SK-N-SH (cell line): Measurements from ENCODE around the gene CYP2S1. TPM values are rescaled to one million over a fixed set of nuclear protein-coding genes. Genes with fewer than 3 reads are reported as not detected.

Experiments used
- CTCF ChIA-PET: fragments of 300-600, 350-600 bp; formaldehyde crosslinking; extraction: SDS; loops from one replicate; lab custom pipeline; 2021; lab: Yijun Ruan, JAX
- POLR2A ChIA-PET: fragments of 350-600 bp; sonication (Branson Sonifier 250); formaldehyde crosslinking; extraction: SDS; loops from one replicate; lab custom pipeline; 2020; ENCODE audit warnings: antibody characterized with exemption, inconsistent platforms; lab: Yijun Ruan, JAX
- DNase-seq: peaks from one replicate; pipeline ENCODE4 v3.0.0; 2012
- H2AFZ ChIP-seq: fragments of 200-600 bp; sonication (generic); 2 replicates; pipeline ENCODE4 v1.8.1; 2016; ENCODE audit warnings: antibody characterized with exemption, mild to moderate bottlenecking, low read depth
- H3F3A ChIP-seq: fragments of 200-600 bp; sonication (generic); replicated peaks from 2 replicates; pipeline ENCODE3; 2016; ENCODE audit warnings: antibody characterized with exemption, mild to moderate bottlenecking; ENCODE audit not compliant: insufficient read depth
- H3K27ac ChIP-seq, 2 experiments: fragments of 200-500 bp in 1 of 2; fragments of 200-600 bp in 1 of 2; sonication (Bioruptor generic) in 1 of 2; sonication (generic), shearing (Covaris generic) in 1 of 2; 2 replicates each; pipeline versions ENCODE4 v1.5.1 to v1.6.1; 2014 to 2016; ENCODE audit warnings: low read depth in 2 of 2, inconsistent platforms in 1 of 2, low read length in 1 of 2, mild to moderate bottlenecking in 1 of 2, mixed read lengths in 1 of 2
- H3K27me3 ChIP-seq: fragments of 200-600 bp; sonication (generic), shearing (Covaris generic); 2 replicates; pipeline ENCODE4 v1.6.1; 2016; ENCODE audit warnings: mixed run types; ENCODE audit not compliant: insufficient read depth
- H3K36me3 ChIP-seq, 2 experiments: fragments of 200-500 bp in 1 of 2; fragments of 200-600 bp in 1 of 2; sonication (Bioruptor generic) in 1 of 2; sonication (generic) in 1 of 2; replicated peaks in 1 of 2; 2 replicates each; pipeline versions ENCODE3 to v1.5.1; 2014 to 2016; ENCODE audit warnings: low read length in 1 of 2, mild to moderate bottlenecking in 1 of 2; ENCODE audit not compliant: insufficient read depth in 2 of 2, control insufficient read depth in 1 of 2
- H3K4me1 ChIP-seq, 2 experiments: fragments of 200-500 bp in 1 of 2; fragments of 200-600 bp in 1 of 2; sonication (Bioruptor generic) in 1 of 2; sonication (generic), shearing (Covaris generic) in 1 of 2; 2 replicates each; pipeline versions ENCODE4 v1.5.1 to v1.6.1; 2014 to 2016; ENCODE audit warnings: low read depth in 1 of 2, low read length in 1 of 2, mixed run types in 1 of 2; ENCODE audit not compliant: insufficient read depth in 2 of 2, control insufficient read depth in 1 of 2
- H3K4me2 ChIP-seq: fragments of 200-600 bp; sonication (generic), shearing (Covaris generic); 2 replicates; pipeline ENCODE4 v1.6.1; 2017; ENCODE audit warnings: mixed run types
- H3K4me3 ChIP-seq, 2 experiments: fragments of 200-500 bp in 1 of 2; fragments of 200-600 bp in 1 of 2; sonication (Bioruptor generic) in 1 of 2; sonication (generic), shearing (Covaris generic) in 1 of 2; 2 replicates each; pipeline versions ENCODE4 v1.5.1 to v1.8.1; 2014 to 2016; ENCODE audit warnings: low read depth in 2 of 2, inconsistent platforms in 1 of 2, low read length in 1 of 2, mild to moderate bottlenecking in 1 of 2, mixed read lengths in 1 of 2, moderate library complexity in 1 of 2
- H3K79me2 ChIP-seq: fragments of 200-600 bp; sonication (generic); 2 replicates; pipeline ENCODE4 v1.8.1; 2017; ENCODE audit warnings: mild to moderate bottlenecking; ENCODE audit not compliant: insufficient read depth
- H3K9ac ChIP-seq: fragments of 200-600 bp; sonication (generic); 2 replicates; pipeline ENCODE4 v1.6.1; 2017; ENCODE audit warnings: mixed run types
- H3K9me2 ChIP-seq: fragments of 200-600 bp; sonication (generic); 2 replicates; pipeline ENCODE4 v1.6.1; 2017; ENCODE audit warnings: mixed run types
- H3K9me3 ChIP-seq: fragments of 200-600 bp; sonication (generic); 2 replicates; pipeline ENCODE4 v1.6.1; 2017; ENCODE audit warnings: mixed run types, mild to moderate bottlenecking, moderate library complexity
- H4K20me1 ChIP-seq: fragments of 200-600 bp; sonication (generic); 2 replicates; pipeline ENCODE4 v1.6.1; 2017; ENCODE audit warnings: mild to moderate bottlenecking, mixed run types; ENCODE audit not compliant: insufficient read depth
- CHD2 ChIP-seq: fragments of 150-350 bp; IDR thresholded peaks from 2 replicates; pipeline ENCODE4 v1.6.1; 2018; ENCODE audit warnings: low read length; ENCODE audit not compliant: partially characterized antibody
- CTCF ChIP-seq: fragments of 200-600 bp; sonication (generic); IDR thresholded peaks from 2 replicates; pipeline ENCODE4 v1.6.1; 2017; ENCODE audit warnings: antibody characterized with exemption, mild to moderate bottlenecking, moderate library complexity
- ELF1 ChIP-seq: IDR thresholded peaks from 2 replicates; pipeline ENCODE4 v1.4.0; 2012
- GABPA ChIP-seq: IDR thresholded peaks from 2 replicates; pipeline ENCODE4 v1.4.0; 2012; ENCODE audit warnings: low read depth, mild to moderate bottlenecking
- GATA2 ChIP-seq: sonication (generic); formaldehyde crosslinking; IDR thresholded peaks from 2 replicates; pipeline ENCODE4 v1.5.0; 2020; ENCODE audit warnings: mild to moderate bottlenecking, missing genetic modification reagents
- JUND ChIP-seq: IDR thresholded peaks from 2 replicates; pipeline ENCODE4 v1.4.0; 2012
- POLR2AphosphoS5 ChIP-seq: IDR thresholded peaks from 2 replicates; pipeline ENCODE4 v1.6.1; 2012; ENCODE audit warnings: low read depth, low read length
- RAD21 ChIP-seq: IDR thresholded peaks from 2 replicates; pipeline ENCODE4 v1.6.1; 2012; ENCODE audit warnings: mild to moderate bottlenecking, low read length
- REST ChIP-seq: IDR thresholded peaks from 2 replicates; pipeline ENCODE4 v1.6.1; 2012; ENCODE audit warnings: mild to moderate bottlenecking, low read depth, low read length, moderate library complexity
- RFX5 ChIP-seq: IDR thresholded peaks from 2 replicates; pipeline ENCODE4 v1.6.1; 2012; ENCODE audit warnings: mild to moderate bottlenecking, improper control_type of control experiment, low read length
- RXRA ChIP-seq: IDR thresholded peaks from 2 replicates; pipeline ENCODE4 v1.4.0; 2012; ENCODE audit warnings: low read depth, mild to moderate bottlenecking, borderline replicate concordance
- SIN3A ChIP-seq: IDR thresholded peaks from 2 replicates; pipeline ENCODE4 v1.6.1; 2012; ENCODE audit warnings: low read depth, mild to moderate bottlenecking, low read length, moderate library complexity, borderline replicate concordance
- TAF1 ChIP-seq: IDR thresholded peaks from 2 replicates; pipeline ENCODE4 v1.6.1; 2012; ENCODE audit warnings: low read depth, mild to moderate bottlenecking, low read length, moderate library complexity, borderline replicate concordance
- WGBS: methylation state at CpG from one replicate; pipeline ENCODE4 v1.1.6; 2017; ENCODE audit warnings: low lambda C conversion rate; 5-methylcytosine and 5-hydroxymethylcytosine counted together
- polyA plus RNA-seq, 3 experiments: library from polyadenylated mRNA; depleted of rRNA; stranded (reverse); fragments of >200 nt; gene quantifications; 2 replicates each; pipeline ENCODE4 v1.2.3, GENCODE V29; 2012
- TF ChIP-seq, protein P1 (sequence below): IDR thresholded peaks from 2 replicates; pipeline ENCODE4; 2012
- TF ChIP-seq, protein P2 (sequence below): fragments of 150-350 bp; IDR thresholded peaks from 2 replicates; pipeline ENCODE4 v1.6.1; 2017; ENCODE audit warnings: antibody characterized with exemption, low read length, low read depth, borderline replicate concordance
- TF ChIP-seq, protein P3 (sequence below): fragments of 150-350 bp; IDR thresholded peaks from 2 replicates; pipeline ENCODE4 v1.6.1; 2016; ENCODE audit warnings: mild to moderate bottlenecking, low read depth, low read length
- TF ChIP-seq, protein P4 (sequence below): IDR thresholded peaks from 2 replicates; pipeline ENCODE4 v1.4.0; 2012; ENCODE audit warnings: low read depth, borderline replicate concordance

Gene CYP2S1
- polyA plus RNA-seq, 1 of the 3 experiments (the other 2 are of a cell fraction) = 0.67 TPM

- Histone ChIP-seq H3K36me3 (peaks cover 10 to 71% of the 10 kb centered on the region in 2 experiments), H3K9ac (no peak overlapping the region), H4K20me1 (no peaks in the 10 kb centered on the region), H2AFZ (no peak overlapping the region), H3K9me2 (no peaks in the 10 kb centered on the region), H3K4me2 (no peak overlapping the region), H3K79me2 (peaks cover 67% of the 10 kb centered on the region), H3K9me3 (no peaks in the 10 kb centered on the region), H3K27me3 (no peaks in the 10 kb centered on the region), H3K4me1 (no peaks in the 10 kb centered on the region)
- POLR2A ChIA-PET = no interaction called here
- no peak for DNase-seq
- WGBS = 81% methylated on average over 8 of the region's 8 CpGs
- TF ChIP-seq, protein P1, sequence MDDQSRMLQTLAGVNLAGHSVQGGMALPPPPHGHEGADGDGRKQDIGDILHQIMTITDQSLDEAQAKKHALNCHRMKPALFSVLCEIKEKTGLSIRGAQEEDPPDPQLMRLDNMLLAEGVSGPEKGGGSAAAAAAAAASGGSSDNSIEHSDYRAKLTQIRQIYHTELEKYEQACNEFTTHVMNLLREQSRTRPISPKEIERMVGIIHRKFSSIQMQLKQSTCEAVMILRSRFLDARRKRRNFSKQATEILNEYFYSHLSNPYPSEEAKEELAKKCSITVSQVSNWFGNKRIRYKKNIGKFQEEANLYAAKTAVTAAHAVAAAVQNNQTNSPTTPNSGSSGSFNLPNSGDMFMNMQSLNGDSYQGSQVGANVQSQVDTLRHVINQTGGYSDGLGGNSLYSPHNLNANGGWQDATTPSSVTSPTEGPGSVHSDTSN = no peak
- no peak for TF ChIP-seq REST
- TF ChIP-seq GATA2 (CRISPR knock-in tag) = no peak
- TF ChIP-seq, protein P2, sequence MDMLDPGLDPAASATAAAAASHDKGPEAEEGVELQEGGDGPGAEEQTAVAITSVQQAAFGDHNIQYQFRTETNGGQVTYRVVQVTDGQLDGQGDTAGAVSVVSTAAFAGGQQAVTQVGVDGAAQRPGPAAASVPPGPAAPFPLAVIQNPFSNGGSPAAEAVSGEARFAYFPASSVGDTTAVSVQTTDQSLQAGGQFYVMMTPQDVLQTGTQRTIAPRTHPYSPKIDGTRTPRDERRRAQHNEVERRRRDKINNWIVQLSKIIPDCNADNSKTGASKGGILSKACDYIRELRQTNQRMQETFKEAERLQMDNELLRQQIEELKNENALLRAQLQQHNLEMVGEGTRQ = no peak
- no peak for TF ChIP-seq POLR2AphosphoS5
- no peak for TF ChIP-seq RXRA
- no peak for TF ChIP-seq CHD2
- no peak for TF ChIP-seq GABPA
- no peak for TF ChIP-seq SIN3A
- no peak for TF ChIP-seq RFX5
- no peak for TF ChIP-seq TAF1
- TF ChIP-seq JUND = no peak
- TF ChIP-seq, protein P3, sequence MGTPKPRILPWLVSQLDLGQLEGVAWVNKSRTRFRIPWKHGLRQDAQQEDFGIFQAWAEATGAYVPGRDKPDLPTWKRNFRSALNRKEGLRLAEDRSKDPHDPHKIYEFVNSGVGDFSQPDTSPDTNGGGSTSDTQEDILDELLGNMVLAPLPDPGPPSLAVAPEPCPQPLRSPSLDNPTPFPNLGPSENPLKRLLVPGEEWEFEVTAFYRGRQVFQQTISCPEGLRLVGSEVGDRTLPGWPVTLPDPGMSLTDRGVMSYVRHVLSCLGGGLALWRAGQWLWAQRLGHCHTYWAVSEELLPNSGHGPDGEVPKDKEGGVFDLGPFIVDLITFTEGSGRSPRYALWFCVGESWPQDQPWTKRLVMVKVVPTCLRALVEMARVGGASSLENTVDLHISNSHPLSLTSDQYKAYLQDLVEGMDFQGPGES = no peak
- TF ChIP-seq ELF1 = no peak
- TF ChIP-seq RAD21 = no peak
- no peak for TF ChIP-seq CTCF
- TF ChIP-seq, protein P4, sequence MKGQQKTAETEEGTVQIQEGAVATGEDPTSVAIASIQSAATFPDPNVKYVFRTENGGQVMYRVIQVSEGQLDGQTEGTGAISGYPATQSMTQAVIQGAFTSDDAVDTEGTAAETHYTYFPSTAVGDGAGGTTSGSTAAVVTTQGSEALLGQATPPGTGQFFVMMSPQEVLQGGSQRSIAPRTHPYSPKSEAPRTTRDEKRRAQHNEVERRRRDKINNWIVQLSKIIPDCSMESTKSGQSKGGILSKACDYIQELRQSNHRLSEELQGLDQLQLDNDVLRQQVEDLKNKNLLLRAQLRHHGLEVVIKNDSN = no peak
- TF ChIP-seq, all 33 proteins: peak for 0
- CTCF ChIA-PET = interaction anchor here (0.6 kb wide), 1 partner anchor 338 kb away, joined by 3 read pairs; no protein-coding TSS in a partner anchor
- Histone ChIP-seq H3K4me3 (no peak overlapping the region), H3F3A (peaks cover 38% of the 10 kb centered on the region), H3K27ac (no peak overlapping the region)
Observed at GRCh38 chr19:41232686-41233085, 39.7 kb downstream of the CYP2S1 start.
